Mucosa of stomach (tissue), 1 donor: ENCODE results near the gene PDE4B.

ENCODE experiments used
- H3K27me3 ChIP-seq: one replicate; pipeline ENCODE4 v1.7.0; 2013; ENCODE audit warnings: mild to moderate bottlenecking, low read length; ENCODE audit not compliant: control insufficient read depth, insufficient read depth
- H3K36me3 ChIP-seq: one replicate; pipeline ENCODE4 v1.7.0; 2013; ENCODE audit warnings: low read length; ENCODE audit not compliant: control insufficient read depth, insufficient read depth
- H3K4me1 ChIP-seq: one replicate; pipeline ENCODE4 v1.7.0; 2013; ENCODE audit warnings: mild to moderate bottlenecking, low read length; ENCODE audit not compliant: control insufficient read depth, insufficient read depth
- H3K4me3 ChIP-seq: one replicate; pipeline ENCODE4 v1.7.0; 2013; ENCODE audit warnings: low read length
- H3K9ac ChIP-seq: one replicate; pipeline ENCODE4 v1.7.0; 2013; ENCODE audit warnings: mild to moderate bottlenecking, low read length, moderate library complexity
- H3K9me3 ChIP-seq: one replicate; pipeline ENCODE4 v1.7.0; 2013; ENCODE audit warnings: mild to moderate bottlenecking, low read length, moderate library complexity; ENCODE audit not compliant: control insufficient read depth
- donor health status: Pancreatic carcinoma.

PDE4B gene

DNA sequence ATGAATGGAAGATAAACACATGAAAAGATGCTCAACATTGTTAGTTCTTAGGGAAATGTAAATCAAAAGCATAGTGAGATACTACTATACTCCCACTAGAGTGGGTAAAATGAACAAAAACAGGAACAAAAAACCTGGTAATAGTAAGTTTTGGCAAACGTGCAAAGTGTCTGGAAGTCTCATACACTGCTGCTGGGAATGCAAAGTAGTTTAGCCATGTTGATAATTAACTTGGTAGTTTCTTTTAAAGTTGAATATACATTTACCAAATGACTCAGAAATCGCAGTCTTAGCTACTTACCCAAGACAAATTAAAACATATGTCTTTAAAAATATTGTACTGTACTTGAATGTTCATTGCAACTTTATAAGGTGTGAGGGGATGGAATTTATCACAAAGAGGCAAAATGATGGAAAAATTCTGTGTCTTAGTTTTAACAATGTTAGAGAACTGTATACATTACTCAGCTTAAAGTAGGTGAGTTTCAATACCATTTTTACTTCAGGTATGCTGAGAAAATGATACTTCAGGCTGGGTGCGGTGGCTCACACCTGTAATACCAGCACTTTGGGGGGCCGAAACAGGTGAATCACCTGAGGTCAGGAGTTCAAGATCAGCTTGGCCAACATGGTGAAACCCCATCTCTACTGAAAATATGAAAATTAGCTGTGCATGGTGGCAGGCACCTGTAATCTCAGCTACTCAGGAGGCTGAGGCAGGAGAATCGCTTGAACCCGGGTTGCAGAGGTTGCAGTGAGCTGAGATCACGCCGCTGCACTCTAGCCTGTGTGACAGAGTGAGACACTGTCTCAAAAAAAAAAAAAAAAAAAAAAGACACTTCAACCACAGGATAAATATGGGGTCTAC, 102.3 kb downstream of the PDE4B start:
- Histone ChIP-seq H3K4me3 (no peak overlapping the region), H3K36me3 (no peaks in the 10 kb centered on the region), H3K9me3 (no peaks in the 10 kb centered on the region), H3K9ac (no peak overlapping the region), H3K4me1 (no peaks in the 10 kb centered on the region), H3K27me3 (no peaks in the 10 kb centered on the region)

DNA sequence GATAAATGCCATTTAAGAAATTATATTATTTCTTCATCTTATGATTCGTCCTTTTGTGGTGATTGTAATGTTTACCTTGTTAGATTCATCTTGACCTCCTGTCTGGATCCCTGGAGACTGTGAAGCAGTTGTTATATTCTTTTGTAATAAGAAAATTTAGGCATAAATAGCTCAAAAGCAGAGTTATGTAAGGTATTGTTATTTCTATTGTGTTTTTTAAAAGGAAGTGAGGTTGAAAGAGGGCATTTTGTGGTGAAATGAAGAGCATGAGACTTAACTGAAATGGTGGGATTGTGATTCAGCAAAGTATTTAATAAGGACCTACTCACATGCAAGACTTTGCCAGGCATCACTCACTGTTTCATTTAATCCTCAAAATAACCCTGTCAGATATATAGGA, 104.0 kb downstream of the PDE4B start:
- H3K4me3 ChIP-seq: no peak overlapping the region
- H3K27me3 ChIP-seq: no peaks in the 10 kb centered on the region
- H3K4me1 ChIP-seq: no peaks in the 10 kb centered on the region

DNA sequence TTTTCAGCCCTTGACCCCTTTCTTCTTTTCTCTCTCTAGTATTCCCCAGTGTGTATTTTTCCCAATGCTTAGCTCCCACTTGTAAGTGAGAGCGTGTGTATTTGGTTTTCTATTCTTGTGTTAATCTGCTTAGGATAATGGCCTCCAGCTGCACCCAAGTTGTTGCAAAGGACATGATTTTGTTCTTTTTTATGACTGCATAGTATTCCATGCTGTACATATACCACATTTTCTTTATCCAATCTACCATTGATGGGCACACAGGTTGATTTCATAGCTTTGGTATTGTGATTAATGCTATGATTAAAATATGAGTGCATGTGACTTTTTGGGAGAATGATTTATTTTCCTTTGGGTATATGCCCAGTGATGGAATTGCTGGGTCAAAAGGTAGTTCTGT, 104.8 kb downstream of the PDE4B start:
- H3K4me3 ChIP-seq: no peak overlapping the region
- no peaks in the 10 kb centered on the region for H3K27me3 ChIP-seq
- no peaks in the 10 kb centered on the region for H3K36me3 ChIP-seq
- H3K9ac ChIP-seq: no peak overlapping the region
- H3K4me1 ChIP-seq: no peaks in the 10 kb centered on the region
- H3K9me3 ChIP-seq: no peaks in the 10 kb centered on the region

More for the DNA sequence above, 104.0 kb downstream of the PDE4B start:
- Histone ChIP-seq H3K9me3 (no peaks in the 10 kb centered on the region), H3K36me3 (no peaks in the 10 kb centered on the region), H3K9ac (no peak overlapping the region)

DNA sequence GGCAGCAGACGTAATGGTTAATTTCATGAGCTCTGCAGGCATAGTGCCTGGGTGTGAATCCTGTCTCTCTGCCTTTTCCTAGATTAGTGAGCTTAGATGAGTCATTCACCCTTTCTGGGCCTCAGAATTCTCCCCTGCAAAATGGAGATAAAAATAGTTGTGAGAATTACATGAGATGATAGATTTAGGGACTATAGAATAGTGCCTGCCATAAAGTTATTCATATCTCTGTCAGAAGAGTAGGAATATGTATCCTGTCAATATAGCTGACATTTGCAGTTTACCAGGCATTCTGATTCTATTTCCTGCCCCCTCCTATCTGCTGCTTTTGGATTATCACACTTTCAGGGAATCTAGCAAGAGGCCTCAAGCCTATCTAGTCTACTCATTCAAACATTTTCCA, 112.0 kb downstream of the PDE4B start:
- H3K36me3 ChIP-seq: no peaks in the 10 kb centered on the region
- no peak overlapping the region for H3K9ac ChIP-seq
- H3K4me3 ChIP-seq: no peak overlapping the region
- no peaks in the 10 kb centered on the region for H3K4me1 ChIP-seq
- no peaks in the 10 kb centered on the region for H3K27me3 ChIP-seq
- no peaks in the 10 kb centered on the region for H3K9me3 ChIP-seq

DNA sequence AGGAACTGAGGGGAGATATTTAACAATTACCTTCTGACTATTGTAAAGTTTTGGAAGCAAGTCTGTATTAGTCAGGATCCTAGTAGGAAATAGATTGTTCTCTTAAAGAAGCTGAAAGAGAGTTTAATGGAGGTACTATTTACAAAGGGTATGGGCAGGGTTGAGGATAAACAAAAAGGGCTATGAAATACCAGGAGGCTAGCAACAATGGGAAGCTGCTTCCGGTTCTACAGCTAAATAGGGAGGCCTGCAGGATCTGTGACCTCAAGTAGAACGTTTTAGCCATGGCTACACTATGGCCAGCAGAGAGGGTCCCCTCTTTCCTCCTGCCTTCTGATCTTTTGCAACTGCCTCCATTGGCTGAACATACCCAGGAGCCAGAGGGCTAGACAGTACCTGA, 117.7 kb downstream of the PDE4B start:
- no peaks in the 10 kb centered on the region for H3K4me1 ChIP-seq
- H3K27me3 ChIP-seq: no peaks in the 10 kb centered on the region

DNA sequence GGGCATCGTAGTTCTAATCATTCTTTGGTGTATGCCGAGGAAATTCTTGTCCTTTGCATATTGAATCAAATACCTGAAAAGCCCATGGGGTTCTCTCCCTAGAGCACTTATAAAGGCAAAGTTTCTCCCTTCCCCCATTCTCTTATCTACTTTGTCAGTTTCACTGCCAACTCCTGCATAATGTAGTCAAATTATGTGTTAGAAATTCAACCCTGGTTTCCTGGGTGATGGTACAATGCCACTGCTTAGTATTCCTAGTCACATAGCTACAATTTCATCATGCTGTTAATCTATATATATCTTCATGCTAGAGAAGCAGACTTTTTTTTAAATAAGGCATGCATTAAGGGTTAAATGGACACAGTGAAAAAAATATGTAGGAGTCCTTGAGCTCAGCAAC, 119.0 kb downstream of the PDE4B start:
- Histone ChIP-seq H3K9me3 (no peaks in the 10 kb centered on the region), H3K27me3 (no peaks in the 10 kb centered on the region), H3K4me1 (no peaks in the 10 kb centered on the region), H3K4me3 (no peak overlapping the region), H3K9ac (no peak overlapping the region), H3K36me3 (no peaks in the 10 kb centered on the region)

More for the DNA sequence above, 117.7 kb downstream of the PDE4B start:
- no peak overlapping the region for H3K9ac ChIP-seq
- no peaks in the 10 kb centered on the region for H3K36me3 ChIP-seq
- H3K4me3 ChIP-seq: no peak overlapping the region
- no peaks in the 10 kb centered on the region for H3K9me3 ChIP-seq

DNA sequence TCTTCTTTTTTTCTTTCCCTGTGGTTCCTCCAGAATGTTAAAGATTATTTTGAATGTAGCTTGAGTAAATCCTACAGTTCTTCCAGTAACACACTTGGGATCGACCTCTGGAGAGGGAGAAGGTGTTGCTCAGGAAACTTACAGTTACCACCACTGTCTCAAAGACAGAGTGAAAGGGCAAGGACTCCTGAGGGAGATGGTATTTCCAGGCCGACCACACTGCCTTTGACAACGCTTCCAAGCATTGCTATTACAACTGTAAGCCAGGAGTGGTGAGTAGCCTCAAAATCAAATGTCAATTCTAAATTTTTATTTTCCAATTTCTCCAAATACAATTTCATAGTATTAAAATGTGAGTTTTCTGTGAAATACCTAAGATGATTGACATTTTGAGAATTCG, 125.9 kb downstream of the PDE4B start:
- H3K27me3 ChIP-seq: no peaks in the 10 kb centered on the region
- no peaks in the 10 kb centered on the region for H3K36me3 ChIP-seq
- H3K4me3 ChIP-seq: no peak overlapping the region
- no peaks in the 10 kb centered on the region for H3K9me3 ChIP-seq
- no peak overlapping the region for H3K9ac ChIP-seq
- H3K4me1 ChIP-seq: no peaks in the 10 kb centered on the region

DNA sequence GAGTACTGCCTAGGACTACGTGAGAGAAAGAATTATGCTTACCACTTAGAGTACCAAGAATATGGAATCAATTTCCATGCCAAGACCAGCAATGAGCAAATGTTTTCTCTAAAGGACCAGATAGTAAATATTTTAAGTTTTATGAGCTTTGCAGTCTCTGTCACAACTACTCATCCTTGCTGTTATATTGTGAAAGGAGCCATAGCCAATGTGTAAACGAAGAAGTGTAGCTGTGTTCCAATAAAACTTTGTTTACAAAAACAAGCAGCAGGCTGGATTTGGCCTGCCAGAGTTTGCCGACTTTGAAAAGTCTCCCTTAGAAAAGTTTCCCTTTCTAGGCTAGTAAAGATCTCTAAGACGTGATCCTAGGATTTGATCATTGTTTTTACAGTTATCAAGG, 128.8 kb downstream of the PDE4B start:
- Histone ChIP-seq H3K4me1 (no peaks in the 10 kb centered on the region), H3K9ac (no peak overlapping the region), H3K9me3 (no peaks in the 10 kb centered on the region), H3K27me3 (no peaks in the 10 kb centered on the region), H3K36me3 (no peaks in the 10 kb centered on the region), H3K4me3 (no peak overlapping the region)

DNA sequence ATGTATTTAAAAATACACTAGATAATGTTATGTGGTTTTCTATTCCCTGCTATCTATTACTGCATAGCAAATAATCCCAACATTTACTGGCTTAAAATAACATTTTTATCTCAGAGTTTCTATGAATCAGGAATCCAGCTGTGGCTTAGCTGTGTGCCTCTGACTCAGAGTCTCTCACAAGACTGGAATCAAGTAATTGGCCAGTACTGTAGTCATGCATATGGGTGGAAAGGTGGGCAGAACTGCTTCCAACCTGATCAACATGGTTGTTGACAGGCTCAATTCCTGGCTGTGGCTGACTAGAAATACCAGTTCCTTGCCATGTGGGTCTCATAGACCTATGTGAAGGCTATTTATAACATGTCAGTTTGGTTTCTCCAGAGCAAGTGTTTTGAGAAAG, 131.8 kb downstream of the PDE4B start:
- no peak overlapping the region for H3K4me3 ChIP-seq
- no peaks in the 10 kb centered on the region for H3K9me3 ChIP-seq
- H3K27me3 ChIP-seq: no peaks in the 10 kb centered on the region
- H3K4me1 ChIP-seq: no peaks in the 10 kb centered on the region
- no peak overlapping the region for H3K9ac ChIP-seq
- no peaks in the 10 kb centered on the region for H3K36me3 ChIP-seq

DNA sequence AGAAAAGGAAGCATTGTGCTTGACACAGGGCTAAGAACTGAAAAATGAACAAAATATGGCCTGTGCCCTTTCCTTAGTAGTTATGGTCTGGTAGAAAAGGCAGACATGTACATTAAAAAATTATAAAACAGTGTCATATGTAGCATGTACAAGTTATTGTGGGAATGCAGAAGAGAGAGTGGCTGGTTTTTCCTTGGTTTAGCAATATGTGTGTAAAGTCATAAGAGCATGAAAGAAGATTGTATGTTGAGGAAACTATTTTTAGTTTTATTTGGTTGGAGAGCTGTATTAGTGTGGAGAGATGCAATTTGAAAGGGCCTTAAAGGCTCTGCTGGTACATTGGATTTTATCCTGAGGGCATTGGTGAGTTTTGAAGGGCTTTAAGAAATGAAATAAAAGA, 145.8 kb downstream of the PDE4B start:
- Histone ChIP-seq H3K27me3 (no peaks in the 10 kb centered on the region), H3K9me3 (no peaks in the 10 kb centered on the region), H3K9ac (no peak overlapping the region), H3K4me1 (no peaks in the 10 kb centered on the region), H3K4me3 (no peak overlapping the region), H3K36me3 (no peaks in the 10 kb centered on the region)

DNA sequence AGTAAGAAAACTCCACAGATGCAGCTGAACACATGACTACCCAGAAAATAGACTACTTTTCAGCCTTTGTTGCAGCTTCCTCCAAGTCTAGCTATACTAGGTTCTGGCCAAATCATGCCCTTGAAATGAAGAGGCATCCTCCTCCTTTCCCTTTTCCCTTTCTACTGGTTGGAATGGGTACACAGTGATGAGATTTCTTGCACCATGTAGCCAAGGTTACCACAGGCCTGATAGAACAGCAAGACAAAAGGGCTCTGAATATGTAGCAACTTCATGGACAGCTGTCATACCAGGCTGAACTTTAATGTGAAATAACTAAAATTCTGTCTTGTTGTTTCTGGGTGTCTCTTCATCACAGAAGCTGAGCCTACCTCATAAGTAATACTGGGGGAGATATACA, 146.5 kb downstream of the PDE4B start:
- no peak overlapping the region for H3K9ac ChIP-seq
- H3K4me1 ChIP-seq: no peaks in the 10 kb centered on the region
- no peaks in the 10 kb centered on the region for H3K27me3 ChIP-seq
- no peaks in the 10 kb centered on the region for H3K9me3 ChIP-seq
- no peak overlapping the region for H3K4me3 ChIP-seq
- H3K36me3 ChIP-seq: no peaks in the 10 kb centered on the region

DNA sequence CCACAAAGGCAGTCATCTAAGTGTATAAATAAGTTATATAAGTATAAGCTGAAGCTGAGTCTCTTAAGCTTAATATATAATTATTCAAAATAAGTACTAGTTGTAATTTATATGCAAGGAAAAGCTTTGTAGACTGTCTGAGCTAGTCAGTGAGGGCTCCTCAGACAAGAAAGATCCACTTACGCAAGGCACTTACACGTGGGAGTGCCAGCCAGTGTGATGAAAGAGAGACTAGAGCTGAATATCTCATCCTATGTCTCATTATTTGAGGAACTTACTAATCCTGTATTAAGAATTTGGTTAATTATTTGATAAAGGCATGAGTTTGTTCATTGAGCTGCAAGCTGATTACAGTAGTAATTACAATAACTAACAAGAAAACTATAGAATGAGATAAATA, 146.9 kb downstream of the PDE4B start:
- H3K36me3 ChIP-seq: no peaks in the 10 kb centered on the region
- no peaks in the 10 kb centered on the region for H3K27me3 ChIP-seq
- H3K9me3 ChIP-seq: no peaks in the 10 kb centered on the region
- H3K4me3 ChIP-seq: no peak overlapping the region
- no peak overlapping the region for H3K9ac ChIP-seq
- H3K4me1 ChIP-seq: no peaks in the 10 kb centered on the region

DNA sequence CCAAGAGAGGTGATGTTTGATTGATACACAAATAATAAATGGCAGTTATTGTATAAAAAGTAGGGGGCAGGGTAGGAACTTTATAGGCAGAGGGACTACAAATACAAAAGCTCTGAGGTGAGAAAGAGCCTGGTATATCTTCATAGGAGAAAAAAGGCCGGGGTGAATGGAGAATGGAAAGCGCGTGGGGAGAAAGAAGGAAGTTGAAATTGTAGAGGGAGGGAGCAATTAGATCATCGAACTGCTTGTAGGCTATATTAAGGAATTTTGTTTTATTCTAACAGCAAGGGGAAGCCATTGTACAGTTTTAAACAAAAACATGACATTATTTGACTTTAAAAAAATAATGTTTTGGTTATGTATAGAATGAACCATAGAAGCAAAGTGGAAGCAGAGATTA, 147.4 kb downstream of the PDE4B start:
- Histone ChIP-seq H3K9ac (no peak overlapping the region), H3K4me3 (no peak overlapping the region), H3K4me1 (no peaks in the 10 kb centered on the region), H3K9me3 (no peaks in the 10 kb centered on the region), H3K36me3 (no peaks in the 10 kb centered on the region), H3K27me3 (no peaks in the 10 kb centered on the region)
